HUES64 (cell line): Measurements from ENCODE around the gene RRM2.
"Not testable (repeated sequence)": the region's sequence is repeated elsewhere in the genome, so short reads cannot be mapped to it uniquely, and the experiment has no call there.

ENCODE experiments used
- H3K27ac ChIP-seq: 2 replicates; pipeline ENCODE4 v1.7.0; 2013; ENCODE audit warnings: low read depth, low read length, inconsistent platforms
- H3K27me3 ChIP-seq: 2 replicates; pipeline ENCODE4 v1.6.1; 2013; ENCODE audit warnings: mild to moderate bottlenecking, low read length; ENCODE audit not compliant: insufficient read depth
- H3K36me3 ChIP-seq: 2 replicates; pipeline ENCODE4 v1.6.1; 2013; ENCODE audit warnings: mild to moderate bottlenecking, low read length; ENCODE audit not compliant: insufficient read depth
- H3K4me1 ChIP-seq: 2 replicates; pipeline ENCODE4 v1.6.1; 2013; ENCODE audit warnings: mild to moderate bottlenecking, low read length, moderate library complexity; ENCODE audit not compliant: insufficient read depth
- H3K4me3 ChIP-seq: 2 replicates; pipeline ENCODE4 v1.5.1; 2013; ENCODE audit warnings: mild to moderate bottlenecking, low read length, moderate library complexity
- H3K9ac ChIP-seq: 2 replicates; pipeline ENCODE4 v1.6.1; 2013; ENCODE audit warnings: mild to moderate bottlenecking, low read depth, low read length
- H3K9me3 ChIP-seq: 2 replicates; pipeline ENCODE4 v1.6.1; 2013; ENCODE audit warnings: low read depth, low read length; ENCODE audit not compliant: insufficient read depth
- WGBS: fragments of 150-250, 120-280 bp; methylation state at CpG from one replicate; pipeline ENCODE4 v1.1.7; 2013; ENCODE audit warnings: missing lambda C conversion rate; 5-methylcytosine and 5-hydroxymethylcytosine counted together

Gene RRM2

GRCh38 chr2:10145519-10146357, 23.2 kb downstream of the RRM2 start:
- Histone ChIP-seq H3K36me3 (peaks cover 24% of the 10 kb centered on the region), H3K4me1 (no peaks in the 10 kb centered on the region), H3K4me3 (no peak overlapping the region), H3K27me3 (no peaks in the 10 kb centered on the region), H3K27ac (no peak overlapping the region), H3K9me3 (no peaks in the 10 kb centered on the region), H3K9ac (no peak overlapping the region)
- WGBS: 87% methylated on average over 13 of the region's 13 CpGs

- Histone ChIP-seq H3K4me3 (no peak overlapping the region), H3K4me1 (no peaks in the 10 kb centered on the region), H3K9ac (no peak overlapping the region), H3K27me3 (no peaks in the 10 kb centered on the region), H3K27ac (no peak overlapping the region), H3K36me3 (peaks cover 24% of the 10 kb centered on the region), H3K9me3 (no peaks in the 10 kb centered on the region)
- 89% methylated on average over 14 of the region's 14 CpGs for WGBS
These were observed 23.9 kb downstream of the RRM2 start for GRCh38 chr2:10146366-10147005.

GRCh38 chr2:10147050-10147660, 24.6 kb downstream of the RRM2 start:
- H3K36me3 ChIP-seq: peaks cover 24% of the 10 kb centered on the region
- WGBS: 95% methylated on average over 15 of the region's 15 CpGs

GRCh38 chr2:10148268-10148667, 25.7 kb downstream of the RRM2 start:
- Histone ChIP-seq H3K4me3 (no peak overlapping the region), H3K27ac (no peak overlapping the region), H3K9ac (no peak overlapping the region), H3K36me3 (peaks cover 20% of the 10 kb centered on the region), H3K9me3 (no peaks in the 10 kb centered on the region), H3K4me1 (no peaks in the 10 kb centered on the region), H3K27me3 (no peaks in the 10 kb centered on the region)

More at GRCh38 chr2:10147050-10147660, 24.6 kb downstream of the RRM2 start:
- H3K4me3 ChIP-seq, H3K4me1 ChIP-seq, H3K27me3 ChIP-seq, H3K9me3 ChIP-seq, H3K27ac ChIP-seq, H3K9ac ChIP-seq: not testable (repeated sequence)

GRCh38 chr2:10149635-10150034, 27.1 kb downstream of the RRM2 start:
- Histone ChIP-seq H3K9ac (no peak overlapping the region), H3K4me1 (no peaks in the 10 kb centered on the region), H3K4me3 (no peak overlapping the region), H3K9me3 (no peaks in the 10 kb centered on the region), H3K36me3 (peaks cover 13% of the 10 kb centered on the region), H3K27ac (no peak overlapping the region), H3K27me3 (no peaks in the 10 kb centered on the region)
- WGBS: 88% methylated on average over 3 of the region's 3 CpGs

- Histone ChIP-seq H3K36me3 (peaks cover 13% of the 10 kb centered on the region), H3K9me3 (no peaks in the 10 kb centered on the region), H3K4me1 (no peaks in the 10 kb centered on the region), H3K27ac (no peak overlapping the region), H3K27me3 (no peaks in the 10 kb centered on the region), H3K4me3 (no peak overlapping the region), H3K9ac (no peak overlapping the region)
- 89% methylated on average over 3 of the region's 5 CpGs for WGBS
These were observed 27.9 kb downstream of the RRM2 start for GRCh38 chr2:10150436-10150835.

GRCh38 chr2:10151462-10151861, 28.9 kb downstream of the RRM2 start:
- no peak overlapping the region for H3K9ac ChIP-seq
- WGBS: 97% methylated on average over 5 of the region's 5 CpGs
- H3K9me3 ChIP-seq: no peaks in the 10 kb centered on the region
- H3K27ac ChIP-seq: no peak overlapping the region
- H3K27me3 ChIP-seq: no peaks in the 10 kb centered on the region
- H3K4me3 ChIP-seq: no peak overlapping the region
- H3K4me1 ChIP-seq: no peaks in the 10 kb centered on the region
- H3K36me3 ChIP-seq: peaks cover 13% of the 10 kb centered on the region; the same call in 1 of the 2 replicates

GRCh38 chr2:10157293-10157692, 34.8 kb downstream of the RRM2 start:
- Histone ChIP-seq H3K4me3 (no peak overlapping the region), H3K9ac (no peak overlapping the region), H3K36me3 (peaks cover 4% of the 10 kb centered on the region; the same call in 1 of the 2 replicates), H3K9me3 (no peaks in the 10 kb centered on the region), H3K4me1 (no peaks in the 10 kb centered on the region), H3K27me3 (no peaks in the 10 kb centered on the region), H3K27ac (no peak overlapping the region)
- 93% methylated on average over 4 of the region's 4 CpGs for WGBS

GRCh38 chr2:10158681-10159080, 36.1 kb downstream of the RRM2 start:
- Histone ChIP-seq H3K9ac (no peak overlapping the region), H3K4me3 (no peak overlapping the region), H3K27me3 (no peaks in the 10 kb centered on the region), H3K9me3 (no peaks in the 10 kb centered on the region), H3K27ac (no peak overlapping the region), H3K36me3 (peaks cover 4% of the 10 kb centered on the region; the same call in 1 of the 2 replicates), H3K4me1 (no peaks in the 10 kb centered on the region)
- 86% methylated on average over 11 of the region's 11 CpGs for WGBS

- peaks cover 5% of the 10 kb centered on the region; the same call in 1 of the 2 replicates for H3K36me3 ChIP-seq
- H3K4me3 ChIP-seq: no peak overlapping the region
- 0 out of 2 replicates have a peak overlapping the region, but pooled peaks have one; percentile 18 for H3K27ac ChIP-seq
- H3K4me1 ChIP-seq: no peaks in the 10 kb centered on the region
- H3K9me3 ChIP-seq: no peaks in the 10 kb centered on the region
- no peak overlapping the region for H3K9ac ChIP-seq
- 92% methylated on average over 6 of the region's 6 CpGs for WGBS
- H3K27me3 ChIP-seq: no peaks in the 10 kb centered on the region
These were observed 36.5 kb downstream of the RRM2 start for GRCh38 chr2:10159086-10159485.

GRCh38 chr2:10159581-10160131, 37.1 kb downstream of the RRM2 start:
- H3K4me1 ChIP-seq: no peaks in the 10 kb centered on the region
- H3K27me3 ChIP-seq: no peaks in the 10 kb centered on the region
- 0 out of 2 replicates have a peak overlapping the region, but pooled peaks have one; percentile 18 for H3K27ac ChIP-seq
- H3K4me3 ChIP-seq: no peak overlapping the region
- peaks cover 9% of the 10 kb centered on the region; the same call in 1 of the 2 replicates for H3K36me3 ChIP-seq
- no peaks in the 10 kb centered on the region for H3K9me3 ChIP-seq
- no peak overlapping the region; the same call in 1 of the 2 replicates for H3K9ac ChIP-seq
- 77% methylated on average over 11 of the region's 11 CpGs for WGBS
